OCI-LY1 (cell line): ENCODE data around the gene PPIB.

Experiments used
- H2AFZ ChIP-seq: fragments of 200-600 bp; sonication (generic), shearing (Covaris generic); 2 replicates; pipeline ENCODE4 v1.6.0; 2014; ENCODE audit warnings: antibody characterized with exemption, mild to moderate bottlenecking, low read length
- H3F3A ChIP-seq: fragments of 200-600 bp; sonication (generic), shearing (Covaris generic); 2 replicates; pipeline ENCODE4 v1.6.0; 2014; ENCODE audit warnings: mild to moderate bottlenecking, antibody characterized with exemption, low read length, moderate library complexity; ENCODE audit not compliant: insufficient read depth
- H3K27ac ChIP-seq: fragments of 200-600 bp; sonication (generic); 2 replicates; pipeline ENCODE4 v1.5.1; 2014; ENCODE audit warnings: low read length, mixed run types, mild to moderate bottlenecking, low read depth; ENCODE audit not compliant: poor library complexity, severe bottlenecking
- H3K27me3 ChIP-seq: fragments of 200-600 bp; sonication (generic); 2 replicates; pipeline ENCODE4 v1.6.0; 2014; ENCODE audit warnings: antibody characterized with exemption, mild to moderate bottlenecking, low read length, moderate library complexity; ENCODE audit not compliant: insufficient read depth
- H3K36me3 ChIP-seq: fragments of 200-600 bp; sonication (generic); 2 replicates; pipeline ENCODE4 v1.6.1; 2014; ENCODE audit warnings: mild to moderate bottlenecking, antibody characterized with exemption, low read length, moderate library complexity, mixed read lengths; ENCODE audit not compliant: insufficient read depth
- H3K4me1 ChIP-seq: fragments of 200-600 bp; sonication (generic); 2 replicates; pipeline ENCODE4 v1.5.1; 2014; ENCODE audit warnings: mild to moderate bottlenecking, low read length, moderate library complexity; ENCODE audit not compliant: insufficient read depth, severe bottlenecking
- H3K4me2 ChIP-seq: fragments of 200-600 bp; sonication (generic), shearing (Covaris generic); 2 replicates; pipeline ENCODE4 v1.6.1; 2014; ENCODE audit warnings: low read length
- H3K4me3 ChIP-seq: fragments of 200-600 bp; sonication (generic); 2 replicates; pipeline ENCODE4 v1.5.1; 2014; ENCODE audit warnings: low read length, low read depth, mild to moderate bottlenecking, mixed read lengths; ENCODE audit not compliant: poor library complexity, severe bottlenecking
- H3K79me2 ChIP-seq: fragments of 200-600 bp; shearing (Covaris generic); 2 replicates; pipeline ENCODE4 v1.6.1; 2016; ENCODE audit warnings: mixed run types, low read length, mixed read lengths; ENCODE audit not compliant: insufficient read depth
- H3K9ac ChIP-seq: fragments of 200-600 bp; sonication (generic), shearing (Covaris generic); 2 replicates; pipeline ENCODE4 v1.6.1; 2014; ENCODE audit warnings: mild to moderate bottlenecking, low read length, mixed read lengths
- H3K9me2 ChIP-seq: fragments of 200-600 bp; sonication (generic), shearing (Covaris generic); 2 replicates; pipeline ENCODE4 v1.6.1; 2014; ENCODE audit warnings: low read depth, mild to moderate bottlenecking, low read length, mixed read lengths
- H3K9me3 ChIP-seq: fragments of 200-600 bp; shearing (Covaris generic); 2 replicates; pipeline ENCODE4 v1.6.1; 2014; ENCODE audit warnings: low read length, mixed read lengths
- H4K20me1 ChIP-seq: fragments of 200-600 bp; sonication (generic), shearing (Covaris generic); 2 replicates; pipeline ENCODE4 v1.6.0; 2016; ENCODE audit warnings: mild to moderate bottlenecking, low read length; ENCODE audit not compliant: insufficient read depth
- CTCF ChIP-seq: fragments of 200-600 bp; sonication (generic), shearing (Covaris generic); IDR thresholded peaks from 2 replicates; pipeline ENCODE4 v1.5.1; 2017; ENCODE audit warnings: mild to moderate bottlenecking, antibody characterized with exemption, low read length, moderate library complexity, mixed read lengths
- EZH2 ChIP-seq: fragments of 200-600 bp; sonication (generic), shearing (Covaris generic); IDR thresholded peaks from 2 replicates; pipeline ENCODE4 v1.8.0; 2017; ENCODE audit warnings: borderline replicate concordance, mixed run types, mild to moderate bottlenecking, antibody characterized with exemption, low read length, moderate library complexity, mixed read lengths

The PPIB gene

GRCh38 chr15:64148168-64148567 is 14.7 kb downstream of the PPIB start:
- Histone ChIP-seq H3K27me3 (no peaks in the 10 kb centered on the region), H3K79me2 (no peaks in the 10 kb centered on the region), H3K9ac (no peak overlapping the region), H3K27ac (no peak overlapping the region), H2AFZ (no peak overlapping the region), H3K4me2 (no peak overlapping the region), H3K36me3 (peaks cover 5% of the 10 kb centered on the region; the same call in 1 of the 2 replicates), H3K9me2 (no peaks in the 10 kb centered on the region), H4K20me1 (no peaks in the 10 kb centered on the region), H3K9me3 (no peaks in the 10 kb centered on the region), H3F3A (no peaks in the 10 kb centered on the region), H3K4me1 (peaks cover 32% of the 10 kb centered on the region), H3K4me3 (no peak overlapping the region)
- TF ChIP-seq CTCF (no peak), EZH2 (no peak)

DNA sequence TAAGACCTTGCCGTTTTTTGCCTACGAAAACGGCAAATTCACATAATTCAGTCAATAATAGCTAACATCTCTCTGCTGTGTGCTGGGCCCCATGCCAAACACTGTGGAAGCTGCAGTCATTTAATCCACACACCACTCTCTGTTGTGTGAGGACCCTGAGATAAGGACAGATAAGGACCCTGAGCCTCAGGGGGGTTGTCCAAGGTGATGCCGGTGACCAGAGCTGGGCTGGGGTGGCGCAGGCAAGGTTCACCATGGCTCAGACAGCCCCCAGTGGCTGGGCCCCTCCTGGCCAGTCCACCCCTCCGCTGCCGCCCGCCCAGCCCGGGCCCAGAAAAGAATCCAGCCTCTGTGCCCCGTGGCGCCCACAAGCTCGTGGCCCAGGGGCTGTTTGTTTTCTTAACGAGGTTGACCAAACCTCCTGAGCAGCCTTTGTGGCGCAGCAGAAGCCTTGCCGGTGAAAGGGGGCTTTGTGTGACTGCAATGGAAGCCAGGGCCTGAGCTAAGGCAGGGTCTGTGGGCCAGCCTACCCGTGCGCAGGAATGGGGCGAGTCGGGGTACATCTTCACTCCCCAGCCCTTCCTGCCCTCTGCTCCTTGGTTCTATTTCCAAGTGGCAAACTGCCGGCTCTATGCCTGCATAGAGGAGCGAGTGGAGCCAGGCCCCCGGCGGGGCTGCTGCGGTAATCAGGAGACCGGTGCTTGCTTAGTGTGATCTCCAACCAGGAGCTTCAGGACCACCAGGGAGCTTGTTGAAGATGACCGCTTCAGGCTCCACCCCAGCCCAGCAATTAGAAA is 15.7 kb downstream of the PPIB start:
- Histone ChIP-seq H3K9ac (no peak overlapping the region), H3K36me3 (peaks cover 11% of the 10 kb centered on the region; the same call in 1 of the 2 replicates), H3K4me3 (no peak overlapping the region), H4K20me1 (no peaks in the 10 kb centered on the region), H3K9me3 (no peaks in the 10 kb centered on the region), H3K27me3 (no peaks in the 10 kb centered on the region), H2AFZ (no peak overlapping the region), H3K4me1 (peaks cover 21% of the 10 kb centered on the region), H3K27ac (no peak overlapping the region), H3K79me2 (no peaks in the 10 kb centered on the region), H3F3A (no peaks in the 10 kb centered on the region), H3K4me2 (no peak overlapping the region), H3K9me2 (no peaks in the 10 kb centered on the region)
- TF ChIP-seq CTCF: no peak
- TF ChIP-seq EZH2: no peak

DNA sequence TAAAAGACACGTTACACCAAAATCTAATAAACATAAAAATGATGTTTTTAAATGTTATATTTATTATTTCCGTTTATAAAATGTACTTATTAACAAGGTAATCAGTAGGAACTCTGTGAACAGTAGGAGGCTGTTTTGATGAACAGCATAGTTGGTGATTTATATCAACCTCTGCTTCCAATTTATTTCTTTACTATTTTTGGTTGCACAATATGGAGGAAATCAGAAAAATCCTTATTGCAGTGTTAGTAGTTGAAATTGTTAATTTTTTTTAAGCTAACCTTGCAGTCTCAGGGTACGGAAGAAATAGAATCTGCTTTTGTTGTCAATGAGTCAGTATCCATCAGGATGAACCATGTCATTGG is 16.3 kb downstream of the PPIB start:
- Histone ChIP-seq H3K9me3 (no peaks in the 10 kb centered on the region), H3K27ac (no peak overlapping the region), H3F3A (no peaks in the 10 kb centered on the region), H4K20me1 (no peaks in the 10 kb centered on the region), H3K9ac (no peak overlapping the region), H3K4me1 (peaks cover 21% of the 10 kb centered on the region), H3K79me2 (no peaks in the 10 kb centered on the region), H3K4me2 (no peak overlapping the region), H3K9me2 (no peaks in the 10 kb centered on the region), H3K27me3 (no peaks in the 10 kb centered on the region), H2AFZ (no peak overlapping the region), H3K4me3 (no peak overlapping the region), H3K36me3 (peaks cover 12% of the 10 kb centered on the region; the same call in 1 of the 2 replicates)
- TF ChIP-seq EZH2: no peak
- TF ChIP-seq CTCF: no peak
